SHP77 (cell line): ENCODE data around the gene NUDT7.

Experiments used
- DNase-seq, 2 experiments: peaks; one replicate each; lab custom pipeline; 2025; lab: John Stamatoyannopoulos, UW

NUDT7 gene

DNA sequence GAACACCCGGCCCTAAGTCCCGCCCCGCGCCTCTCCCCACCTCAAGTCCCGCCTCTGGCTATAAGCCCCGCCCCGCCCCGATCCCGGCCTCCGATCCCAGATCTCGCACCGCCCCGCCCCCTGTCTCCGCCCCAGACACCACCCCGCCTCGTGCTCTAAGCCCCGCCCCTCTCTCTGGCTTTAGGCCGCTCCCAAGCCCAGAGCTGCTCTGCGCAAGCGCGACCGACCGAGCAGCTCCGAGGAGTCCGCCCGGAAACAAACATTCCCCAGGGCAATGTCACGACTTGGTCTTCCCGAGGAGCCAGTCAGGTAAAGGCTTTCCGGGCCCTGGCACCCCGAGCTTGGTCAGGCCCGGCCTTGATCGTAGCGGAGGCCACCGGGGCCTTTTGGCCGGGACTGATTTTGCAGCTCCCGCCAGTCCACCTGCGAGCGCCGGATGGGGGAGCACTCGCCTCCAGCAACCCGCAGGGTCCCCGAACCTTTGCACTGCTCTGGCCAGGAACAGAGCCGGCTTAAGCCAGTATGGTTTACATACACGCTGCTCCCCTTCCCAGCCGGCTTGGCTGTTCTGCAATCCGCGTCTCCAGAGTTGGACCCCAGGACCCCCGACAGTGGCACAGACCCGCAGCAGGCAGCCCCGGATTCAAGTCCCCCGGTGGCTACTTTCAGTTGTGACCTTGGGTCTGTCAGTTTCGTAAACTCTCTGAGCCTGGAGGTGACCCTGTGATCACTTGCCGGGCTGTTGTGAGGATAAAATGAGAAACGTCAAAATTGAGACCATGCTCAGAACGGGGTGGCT lies at the start of gene NUDT7:
Gene NUDT7 (plus strand): TSS at position 206 of the 799 bp plus-strand sequence. CDS start 69 bp downstream, at position 275.
- DNase-seq, result peak; percentile 92 to 98

DNA sequence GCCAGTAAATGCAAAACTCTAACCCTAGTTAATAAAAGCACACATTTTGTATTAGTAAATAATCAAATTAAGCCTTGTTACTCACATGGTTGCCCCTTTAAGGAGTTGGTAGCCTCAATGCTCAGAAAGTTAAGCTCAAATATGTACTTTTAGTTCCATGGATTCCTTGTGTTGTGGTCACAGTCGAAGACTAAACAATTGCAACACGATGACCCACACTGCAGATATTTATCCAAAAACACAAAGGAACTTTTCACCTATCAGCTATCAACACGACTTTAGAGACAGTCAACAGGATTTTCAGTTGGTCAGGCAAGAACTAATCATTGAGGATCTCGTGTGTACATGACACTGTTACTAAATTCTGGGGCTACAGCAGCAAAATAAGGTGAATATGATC lies 47.4 kb upstream of the NUDT7 start:
- DNase-seq, result no peak

DNA sequence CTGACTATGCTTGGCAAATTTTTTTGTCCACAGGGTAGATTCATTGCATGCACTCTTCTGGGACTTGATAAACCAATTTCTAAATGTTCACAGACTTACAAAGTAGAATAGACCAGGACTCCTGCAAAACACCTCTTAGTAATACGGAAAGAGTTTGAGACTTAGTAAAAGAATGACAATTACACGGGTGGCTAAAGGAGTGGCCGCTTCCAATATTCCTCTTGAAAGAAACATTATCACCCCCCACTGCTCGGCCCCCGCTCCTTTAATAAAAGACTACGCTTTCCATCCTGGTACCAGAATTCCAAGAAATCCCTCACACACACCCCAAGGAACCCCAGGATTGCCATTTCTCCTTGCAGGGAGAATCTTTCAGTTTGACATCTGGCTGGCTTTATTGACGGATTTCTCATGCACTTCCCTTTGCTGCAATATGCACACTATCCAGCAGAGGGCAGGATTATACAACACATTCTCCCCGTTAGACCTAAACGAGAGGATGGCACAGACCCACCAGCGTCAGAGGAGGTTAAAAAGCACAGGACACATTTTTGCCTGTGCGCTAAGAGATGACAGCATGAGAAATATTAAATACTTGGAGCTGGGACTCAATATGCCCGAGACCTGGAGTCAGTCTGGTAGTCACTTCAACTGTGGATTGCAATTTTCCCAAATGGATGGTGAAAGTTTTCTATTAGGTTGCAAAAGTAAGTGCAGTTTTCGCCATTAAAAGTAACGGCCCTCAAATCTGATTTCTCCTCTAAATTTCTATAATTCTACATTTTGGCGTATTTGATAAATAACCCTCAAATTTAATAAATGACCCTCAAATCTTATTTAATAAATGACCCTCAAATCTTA lies 46.6 kb upstream of the NUDT7 start:
- peak; percentile 69 to 83 for DNase-seq

DNA sequence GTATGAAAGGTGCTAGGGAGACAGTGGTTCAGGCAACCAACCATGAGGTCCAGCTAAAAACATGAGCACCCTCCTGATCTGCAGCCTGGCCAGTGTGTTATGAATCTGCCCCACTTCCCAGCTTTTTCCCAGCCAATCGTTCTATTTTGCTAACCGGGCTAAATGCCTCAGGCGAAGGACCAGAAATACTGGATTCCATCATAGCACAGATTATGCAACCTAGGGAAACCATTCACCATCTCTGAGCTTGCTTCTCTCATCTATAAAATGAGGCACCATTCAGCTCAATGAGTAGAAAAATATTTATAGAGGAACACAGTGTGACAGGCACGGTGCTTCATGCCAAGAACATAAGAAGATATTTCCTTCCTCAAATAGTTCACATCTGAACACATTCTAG lies 45.2 kb upstream of the NUDT7 start:
- DNase-seq, result no peak

DNA sequence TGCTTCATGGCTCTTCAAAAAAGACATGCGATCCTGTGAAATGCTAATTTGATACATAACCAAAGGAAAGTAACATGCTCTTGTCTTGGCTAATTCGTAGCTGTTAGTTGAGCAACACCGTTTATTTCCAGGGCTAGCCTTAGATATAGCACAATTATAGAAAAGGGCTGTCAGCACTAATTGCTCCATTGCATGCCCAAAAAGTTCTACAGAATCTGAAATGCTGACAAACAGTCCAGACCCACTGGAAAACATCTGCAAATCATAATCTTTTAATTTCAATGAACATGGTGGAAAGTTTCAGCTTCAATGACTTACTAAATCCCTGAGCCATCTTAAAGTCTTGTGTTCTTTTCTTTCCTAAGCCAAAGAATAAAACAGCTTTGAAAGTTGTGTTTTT lies 42.9 kb upstream of the NUDT7 start:
- no peak for DNase-seq

DNA sequence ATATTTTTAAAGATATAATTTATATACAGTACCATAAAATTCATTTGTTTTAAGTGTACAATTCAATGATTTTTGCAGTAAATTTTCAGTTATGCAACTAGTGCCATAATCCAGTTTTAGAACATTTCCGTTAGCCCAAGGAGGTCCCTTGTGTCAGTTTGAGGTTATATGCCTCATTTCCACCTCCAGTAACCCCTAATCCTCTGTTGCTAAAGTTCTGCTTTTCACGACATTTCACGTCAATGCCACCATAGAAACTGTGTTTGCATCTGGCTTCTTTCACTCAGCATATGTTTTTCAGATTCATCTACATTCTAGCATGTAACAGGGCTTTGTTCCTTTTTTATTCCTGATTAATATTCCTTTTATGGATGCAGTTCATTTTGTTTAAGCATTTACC lies 42.4 kb upstream of the NUDT7 start:
- no peak for DNase-seq

DNA sequence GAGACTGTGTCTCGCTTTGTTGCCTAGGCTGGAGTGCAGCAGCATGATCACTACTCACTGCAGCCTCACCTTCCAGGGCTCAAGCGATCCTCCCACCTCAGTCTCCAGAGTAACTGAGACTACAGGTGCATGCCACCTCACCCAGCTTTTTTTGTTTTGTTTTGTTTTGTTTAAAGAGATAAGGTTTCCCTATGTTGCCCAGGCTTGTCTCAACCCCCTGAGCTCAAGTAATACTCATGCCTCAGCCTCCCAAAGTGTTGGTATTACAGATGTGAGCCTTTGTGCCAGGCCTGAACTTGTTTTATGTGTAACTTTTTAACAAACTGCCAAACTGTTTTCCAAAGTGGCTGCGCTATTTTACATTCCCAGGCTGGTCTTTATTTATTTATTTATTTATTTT lies 41.8 kb upstream of the NUDT7 start:
- no peak for DNase-seq

DNA sequence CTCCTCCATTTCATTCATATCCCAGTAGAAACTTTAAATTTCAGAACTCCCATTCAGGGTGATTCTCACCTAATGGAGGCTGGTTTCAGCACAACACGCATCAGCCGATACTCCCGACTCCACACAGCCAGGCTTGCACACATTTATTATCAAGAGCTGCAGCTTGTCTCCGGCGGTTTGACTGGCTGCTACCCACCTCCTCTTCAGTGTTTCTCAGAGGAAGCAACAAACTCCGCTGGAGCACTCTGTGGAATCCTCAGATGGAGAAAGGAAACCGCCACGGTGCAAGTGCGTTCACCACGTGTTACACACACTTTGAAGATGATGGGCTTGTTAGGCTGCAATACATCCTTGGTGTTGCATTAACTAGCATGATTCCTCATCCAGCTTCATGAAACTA lies 39.7 kb upstream of the NUDT7 start:
- no peak for DNase-seq

DNA sequence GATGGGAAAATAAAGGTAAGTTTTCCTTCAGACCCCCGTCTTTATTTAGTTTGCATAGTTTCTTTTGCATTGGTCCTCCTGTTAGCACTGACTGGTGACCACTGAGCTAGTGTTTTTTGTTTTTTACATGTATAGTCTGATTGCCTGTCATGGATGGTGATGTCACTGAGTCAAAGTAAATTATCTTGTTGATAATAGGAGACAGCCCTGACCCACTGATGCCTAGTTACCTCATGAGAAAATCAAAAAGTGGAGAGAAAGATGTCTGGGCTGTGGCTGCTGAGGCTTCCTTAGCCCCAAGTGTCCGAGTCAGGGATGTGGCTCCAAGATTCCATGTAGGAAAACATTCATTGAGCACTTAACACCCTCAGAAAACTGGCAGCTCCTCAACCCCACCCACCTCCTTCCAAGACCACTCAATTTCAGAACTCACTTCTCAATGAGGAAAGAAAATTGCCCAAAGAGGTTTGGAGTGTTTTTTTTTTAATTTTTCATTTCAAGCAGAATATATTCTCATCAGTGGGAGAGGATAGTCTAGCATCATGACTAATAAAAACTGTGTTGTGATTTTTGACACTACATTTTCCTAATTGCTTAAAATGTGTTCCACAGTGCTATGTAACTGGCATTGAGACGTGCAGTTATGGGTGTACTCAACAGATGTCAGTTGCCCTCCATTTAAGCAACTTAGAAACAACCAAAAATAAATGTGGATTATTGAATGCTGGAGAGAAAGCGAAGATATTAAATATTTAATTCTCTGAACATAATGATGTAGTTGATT lies 38.7 kb upstream of the NUDT7 start:
- no peak for DNase-seq

DNA sequence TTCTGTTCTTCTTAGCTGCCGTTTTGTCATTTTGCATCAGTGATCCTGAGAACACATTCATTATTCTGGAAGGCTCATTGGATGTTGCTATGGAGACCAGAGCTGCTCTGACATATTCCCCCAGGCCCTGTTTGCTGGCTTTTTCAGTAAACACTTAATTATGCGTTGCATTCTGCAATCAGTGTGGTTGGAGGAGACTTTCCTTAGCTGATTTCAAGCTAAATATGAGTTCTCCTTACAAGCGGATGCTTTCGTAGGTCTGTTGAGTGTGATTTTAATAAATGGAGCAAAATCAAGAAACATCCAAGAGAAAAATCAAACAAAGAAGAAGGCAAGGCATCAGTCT lies 38.2 kb upstream of the NUDT7 start:
- DNase-seq, result no peak

DNA sequence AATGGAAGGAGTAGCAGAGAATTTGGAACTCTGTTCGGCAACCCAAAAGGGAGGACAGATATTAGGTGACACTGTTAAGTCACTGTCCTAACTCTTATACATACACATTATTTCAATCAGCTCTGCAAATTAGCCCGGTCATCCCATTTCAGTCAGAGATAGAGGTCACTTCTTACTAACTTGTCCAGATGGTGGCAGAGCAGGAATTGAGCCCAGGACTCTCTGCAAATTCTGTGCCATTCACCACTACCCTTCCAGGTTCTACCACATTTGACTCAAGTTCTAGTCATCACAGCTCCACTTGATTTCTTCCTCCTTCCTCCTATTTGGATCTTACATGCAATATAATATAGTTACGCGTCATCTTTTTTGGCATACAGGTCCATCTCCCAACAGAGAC lies 35.9 kb upstream of the NUDT7 start:
- DNase-seq, result no peak

DNA sequence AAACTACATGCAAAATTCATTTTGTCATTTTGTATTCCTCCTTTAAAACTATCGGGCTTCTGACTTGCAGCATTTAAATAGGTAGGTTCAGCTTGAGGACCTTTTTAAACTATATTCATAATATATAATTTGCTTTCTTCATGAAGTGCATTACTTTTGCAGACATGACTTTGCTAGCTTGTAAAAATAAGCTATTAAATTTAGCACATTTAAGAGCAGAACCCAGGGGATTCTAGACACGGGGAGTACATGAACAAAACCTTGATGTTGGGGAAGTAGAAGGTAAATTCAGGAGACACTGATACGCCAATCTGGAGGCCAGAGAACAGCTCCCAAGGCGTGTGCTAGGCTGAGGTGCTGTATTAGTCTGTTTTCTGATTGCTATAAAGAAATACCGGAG lies 32.3 kb upstream of the NUDT7 start:
- DNase-seq, result no peak

DNA sequence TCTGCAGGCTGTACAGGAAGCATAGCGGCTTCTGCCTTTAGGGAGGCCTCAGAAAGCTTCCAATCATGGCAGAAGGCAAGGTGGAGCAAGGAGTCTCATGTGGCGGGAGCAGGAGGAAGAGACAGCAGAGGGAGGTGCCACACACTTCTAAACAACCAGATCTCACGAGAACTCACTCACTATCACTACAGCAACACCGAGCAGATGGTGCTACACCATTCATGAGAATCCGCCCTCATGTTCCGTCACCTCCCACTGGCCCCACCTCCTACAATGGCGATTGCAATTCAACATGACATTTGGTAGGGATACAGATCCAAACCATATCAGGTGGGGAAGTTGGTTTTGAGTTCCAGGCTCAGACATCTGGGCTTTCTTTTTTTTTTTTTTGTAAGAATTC lies 31.9 kb upstream of the NUDT7 start:
- DNase-seq, result no peak

DNA sequence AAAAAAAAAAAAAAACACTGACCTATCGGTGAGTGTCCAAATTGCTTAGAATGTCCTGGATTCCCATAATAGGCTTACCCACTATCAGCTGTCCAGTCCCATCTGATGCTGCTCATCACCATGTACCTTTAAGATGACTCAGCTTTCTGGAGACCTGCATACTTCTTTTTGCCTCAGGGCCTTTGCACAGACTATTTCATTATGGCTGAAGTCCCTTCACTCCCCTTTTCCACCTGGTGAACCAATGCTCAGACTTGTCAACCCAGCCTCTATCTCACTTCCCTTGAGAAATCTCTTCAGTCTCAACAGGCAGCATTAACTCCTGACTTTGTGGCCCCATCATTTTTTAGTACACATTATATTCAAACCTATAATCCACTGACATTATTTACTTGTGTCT lies 29.7 kb upstream of the NUDT7 start:
- DNase-seq, result no peak

DNA sequence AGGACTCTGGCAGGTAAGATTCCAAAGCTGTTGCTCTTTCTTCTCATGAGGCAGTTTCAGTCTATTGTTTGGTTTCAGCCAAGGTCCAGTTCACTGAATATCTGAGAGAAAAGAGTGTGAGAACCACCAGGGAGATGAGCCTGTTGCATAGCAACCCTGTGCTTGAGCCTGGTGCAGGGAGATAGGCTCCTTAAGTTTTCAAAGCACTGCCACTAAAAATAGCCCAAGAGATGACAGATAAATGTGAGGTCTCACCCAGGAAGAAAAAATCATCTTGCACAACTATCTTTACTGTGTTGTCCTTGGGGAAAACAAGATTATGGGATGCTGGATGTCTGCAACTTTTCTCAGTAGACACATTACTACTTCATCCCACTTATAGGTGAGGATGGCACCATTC lies 26.2 kb upstream of the NUDT7 start:
- no peak for DNase-seq

DNA sequence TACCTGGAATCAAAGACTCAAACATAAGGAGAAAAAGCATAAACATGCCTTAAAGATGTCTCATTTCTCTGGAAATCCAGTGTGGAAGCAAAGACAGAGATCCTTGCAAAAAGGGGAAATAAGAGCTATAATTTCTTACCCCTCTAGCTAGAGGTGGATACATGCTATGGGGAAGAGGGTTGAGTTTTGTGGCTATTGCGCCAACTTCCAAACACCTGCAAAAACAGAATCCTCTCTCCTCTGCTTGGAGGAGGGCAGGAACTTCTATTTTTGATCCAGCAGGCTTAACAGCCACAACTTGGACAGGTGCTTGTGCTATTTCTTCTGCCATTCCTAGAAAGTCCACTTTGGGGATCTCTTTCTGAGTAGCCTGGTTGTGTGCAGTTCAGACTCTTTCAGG lies 21.5 kb upstream of the NUDT7 start:
- no peak for DNase-seq

DNA sequence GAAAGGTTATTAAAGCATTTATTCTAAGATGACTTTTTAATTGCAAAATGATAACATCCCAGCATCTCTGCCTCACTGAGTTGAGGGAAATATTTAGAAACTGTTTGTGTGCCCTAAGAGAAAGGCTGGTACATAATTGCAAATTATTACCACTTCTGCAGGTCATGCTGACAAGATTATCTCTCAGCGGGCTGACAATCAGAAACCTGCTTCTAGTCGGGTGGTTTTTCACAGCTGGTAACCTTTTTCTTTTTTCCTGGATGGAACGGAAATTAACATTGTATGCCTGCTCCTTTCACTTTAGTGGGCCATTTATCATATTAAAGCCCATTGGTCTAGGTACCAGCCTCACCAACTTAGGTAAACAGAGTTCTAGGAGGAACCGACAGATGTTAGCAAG lies 17.0 kb upstream of the NUDT7 start:
- DNase-seq, result no peak

DNA sequence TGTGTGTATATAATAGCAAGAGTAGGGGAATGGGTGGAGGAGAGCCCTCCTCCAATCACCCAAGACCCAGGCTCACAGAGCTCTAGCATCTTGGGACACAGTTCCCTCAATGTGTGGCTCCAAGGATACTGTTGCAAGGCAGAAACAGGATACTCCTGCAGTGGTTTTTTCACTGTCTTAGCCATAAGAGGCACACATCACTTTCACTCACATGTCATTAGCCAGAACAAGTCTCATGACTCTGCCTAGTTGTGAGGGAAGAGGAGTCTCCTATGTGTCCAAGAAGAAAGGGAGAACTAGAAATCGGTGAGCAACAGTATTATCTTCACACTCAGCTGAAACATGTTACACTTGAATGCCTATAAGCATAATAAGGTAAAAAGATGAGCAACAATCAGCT lies 11.1 kb upstream of the NUDT7 start:
- no peak for DNase-seq

DNA sequence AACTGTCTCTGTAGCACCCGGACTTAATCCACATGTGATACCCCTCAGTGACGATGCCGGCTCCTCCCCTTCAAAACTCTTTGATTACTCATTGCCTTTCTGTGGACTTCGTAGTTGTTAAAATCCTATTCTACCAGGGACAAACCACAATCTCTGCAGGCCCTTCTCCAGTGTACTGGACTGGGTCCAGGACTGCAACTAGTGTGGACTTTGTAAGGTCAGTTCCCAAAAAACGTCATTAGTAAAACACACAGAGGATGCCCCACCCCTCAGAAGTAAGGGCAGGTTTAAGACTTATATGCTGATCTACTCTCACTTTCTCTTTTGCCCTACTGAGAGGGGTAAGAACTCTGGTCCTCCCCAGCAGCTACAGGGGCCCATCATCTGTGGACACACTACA lies 10.5 kb upstream of the NUDT7 start:
- no peak for DNase-seq

DNA sequence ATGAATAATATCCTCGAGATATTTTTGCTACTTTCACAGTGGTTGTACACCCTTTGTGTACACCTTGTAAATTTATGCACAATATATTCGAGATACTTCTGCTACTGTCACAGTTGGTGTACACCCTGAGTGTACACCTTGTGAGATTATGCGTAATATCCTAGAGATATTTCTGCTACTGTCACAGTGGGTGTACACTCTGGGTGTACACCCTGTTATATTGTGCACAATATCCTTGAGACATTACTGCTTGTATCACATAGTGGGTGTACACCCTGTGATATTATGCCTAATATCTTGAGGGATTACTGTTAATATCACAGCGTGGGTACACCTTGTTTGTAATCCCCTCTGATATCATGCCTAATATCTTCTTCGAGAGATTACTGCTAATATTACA lies 7.2 kb upstream of the NUDT7 start:
- DNase-seq, result no peak

DNA sequence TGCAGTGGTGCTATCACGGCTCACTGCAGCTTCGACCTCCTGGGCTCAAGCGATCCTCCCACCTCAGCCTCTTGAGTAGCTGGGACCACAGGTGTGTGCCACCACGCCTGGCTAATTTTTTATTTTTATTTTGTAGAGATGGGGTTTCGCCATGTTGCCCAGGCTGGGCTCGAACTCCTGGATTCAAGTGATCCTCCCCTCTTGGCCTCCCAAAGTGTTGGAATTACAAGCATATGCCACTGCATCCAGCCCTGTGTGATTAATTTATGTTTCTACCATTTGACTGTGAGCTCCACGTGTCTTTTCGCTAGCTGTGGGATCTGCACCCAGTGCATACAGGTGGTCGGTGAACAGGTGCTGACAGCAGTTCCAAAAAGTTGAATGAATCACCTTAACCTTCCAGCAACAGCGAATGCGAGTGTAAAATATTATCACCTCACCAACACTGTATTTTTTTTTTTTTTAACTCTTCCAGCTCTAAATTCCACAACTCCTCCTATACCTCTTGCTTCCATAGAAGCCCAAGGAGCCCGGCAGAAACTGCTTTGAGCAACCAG lies 484 bp upstream of the NUDT7 start:
- peak in 1 of 2 experiments; percentile 62 for DNase-seq

DNA sequence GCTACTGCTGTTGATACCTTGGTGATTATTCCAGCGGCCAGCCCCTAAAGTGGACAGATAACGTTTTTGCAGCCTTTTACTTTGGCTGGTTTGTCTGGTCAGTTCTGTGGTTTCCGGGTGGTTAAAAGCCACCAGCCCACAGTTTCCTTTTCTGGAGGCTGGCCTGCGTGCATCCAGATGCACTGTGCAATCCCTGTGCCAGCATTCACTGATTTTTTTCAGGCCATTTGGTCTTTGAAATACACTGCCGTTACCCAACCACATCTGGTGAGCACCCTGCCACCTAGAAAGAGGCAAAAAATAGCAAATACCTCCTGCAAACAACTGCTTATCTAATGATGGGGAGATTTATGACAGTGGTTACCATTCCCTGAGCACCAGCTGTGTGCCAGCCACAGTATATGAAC lies 797 bp downstream of the NUDT7 start:
- DNase-seq, result no peak
